Immature natural killer cell (primary cell): ENCODE measurements around the gene SPP1. TPM values are rescaled to one million over a fixed set of nuclear protein-coding genes. Genes with fewer than 3 reads are reported as not detected.

Experiments
- DNase-seq, 3 donors: peaks; one replicate each; pipeline ENCODE4 v3.0.0; 2022; ENCODE audit warnings: mixed read lengths in 1 of 3
- H3K27ac Mint-ChIP-seq, 6 donors: one replicate each; pipeline ENCODE4 v1.8.0; 2020; ENCODE audit warnings: mixed read lengths in 6 of 6, mild to moderate bottlenecking in 5 of 6, inconsistent platforms in 4 of 6, moderate library complexity in 3 of 6
- H3K27me3 Mint-ChIP-seq, 3 donors: one replicate each; pipeline ENCODE4 v1.8.0; 2020 to 2021; ENCODE audit warnings: low read depth in 3 of 3, mild to moderate bottlenecking in 3 of 3, mixed read lengths in 3 of 3, moderate library complexity in 3 of 3, inconsistent platforms in 1 of 3
- H3K36me3 Mint-ChIP-seq, 3 donors: one replicate each; pipeline ENCODE4 v1.8.0; 2020; ENCODE audit warnings: mixed read lengths in 3 of 3, inconsistent platforms in 2 of 3, mild to moderate bottlenecking in 2 of 3
- H3K4me1 Mint-ChIP-seq, 2 donors: one replicate each; pipeline ENCODE4 v1.8.0; 2020; ENCODE audit warnings: inconsistent platforms in 2 of 2, mild to moderate bottlenecking in 2 of 2, mixed read lengths in 2 of 2, moderate library complexity in 1 of 2
- H3K4me3 Mint-ChIP-seq, 5 donors: one replicate each; pipeline ENCODE4 v1.8.0; 2020; ENCODE audit warnings: mild to moderate bottlenecking in 5 of 5, mixed read lengths in 5 of 5, inconsistent platforms in 3 of 5, moderate library complexity in 3 of 5
- H3K9me3 Mint-ChIP-seq, 6 donors: one replicate each; pipeline ENCODE4 v1.8.0; 2020; ENCODE audit warnings: mild to moderate bottlenecking in 6 of 6, mixed read lengths in 6 of 6, inconsistent platforms in 4 of 6, moderate library complexity in 3 of 6
- polyA plus RNA-seq, 3 donors: library from polyadenylated mRNA; unstranded; fragments of 300-500 nt; fragmentation: Illumina TruSeq; gene quantifications; one replicate each; pipeline ENCODE4 v1.2.3, GENCODE V29; 2021

Gene SPP1
- polyA plus RNA-seq, 3 donors from 2014 or later, result not detected

DNA sequence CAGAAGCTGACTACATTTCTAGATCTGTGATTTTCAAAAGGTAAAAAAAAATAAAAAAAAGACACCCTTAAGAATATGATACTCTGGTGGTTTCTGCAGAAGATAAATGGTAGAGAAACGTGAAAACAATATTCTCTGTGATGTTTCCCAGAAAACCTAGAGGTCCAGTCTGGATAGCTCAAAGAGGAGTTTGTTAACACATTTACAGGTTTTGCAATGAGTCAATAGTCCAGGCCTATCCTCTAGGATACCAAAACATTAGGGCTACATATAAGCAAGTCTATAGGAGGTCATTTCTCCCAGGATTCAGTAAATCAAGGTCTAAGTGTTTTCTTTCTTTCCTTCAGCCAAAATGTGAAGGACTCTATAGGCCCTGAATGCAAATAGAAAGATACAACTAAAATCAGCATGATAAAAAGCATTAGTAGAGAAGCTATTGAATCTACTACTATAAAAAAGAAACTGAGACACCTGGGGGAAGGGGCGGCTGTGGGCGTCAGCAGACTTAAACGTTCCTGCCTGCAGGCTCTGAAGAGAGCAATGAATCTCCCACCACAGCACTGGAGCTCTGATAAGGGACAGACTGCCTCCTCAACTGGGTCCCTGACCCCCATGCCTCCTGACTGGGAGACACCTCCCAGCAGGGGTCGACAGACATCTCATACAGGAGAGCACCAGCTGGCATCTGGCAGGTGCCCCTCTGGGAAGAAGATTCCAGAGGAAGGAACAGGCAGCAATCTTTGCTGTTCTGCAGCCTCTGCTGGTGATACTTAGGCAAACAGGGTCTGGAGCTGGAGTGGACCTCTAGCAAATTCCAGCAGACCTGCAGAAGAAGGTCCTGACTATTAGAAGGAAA, 33.7 kb upstream of the SPP1 start:
- Mint-ChIP-seq H3K27me3 (peaks cover 0 to 7% (median 3%) of the 10 kb centered on the region in 3 donors), H3K27ac (no peak overlapping the region), H3K9me3 (no peaks in the 10 kb centered on the region), H3K4me1 (no peaks in the 10 kb centered on the region), H3K4me3 (no peak overlapping the region), H3K36me3 (no peaks in the 10 kb centered on the region)
- no peak for DNase-seq

DNA sequence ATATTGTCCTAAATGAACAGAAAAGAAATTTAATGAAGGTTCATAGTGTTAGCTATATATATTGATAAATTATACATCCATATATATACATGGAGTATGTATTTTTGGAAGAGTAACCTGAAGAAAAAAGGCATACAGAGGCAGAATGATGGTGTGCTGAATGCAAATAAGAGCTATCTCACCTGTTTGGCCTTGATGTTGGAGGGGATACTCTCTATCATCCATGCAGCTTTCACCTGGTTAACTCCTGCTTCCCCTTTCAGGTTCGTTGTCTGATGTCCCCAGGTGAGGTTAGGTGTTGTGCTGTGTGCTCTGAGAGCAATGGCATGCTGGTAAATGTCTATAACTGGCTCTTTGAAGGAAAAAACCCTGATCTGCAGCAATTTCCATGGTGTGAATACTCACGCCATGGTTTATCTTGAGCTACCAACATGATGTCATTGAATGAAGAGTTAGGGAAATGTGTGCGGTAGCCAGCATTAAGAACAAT, 31.8 kb upstream of the SPP1 start:
- peaks cover 3 to 7% (median 5%) of the 10 kb centered on the region in 3 donors for H3K27me3 Mint-ChIP-seq

DNA sequence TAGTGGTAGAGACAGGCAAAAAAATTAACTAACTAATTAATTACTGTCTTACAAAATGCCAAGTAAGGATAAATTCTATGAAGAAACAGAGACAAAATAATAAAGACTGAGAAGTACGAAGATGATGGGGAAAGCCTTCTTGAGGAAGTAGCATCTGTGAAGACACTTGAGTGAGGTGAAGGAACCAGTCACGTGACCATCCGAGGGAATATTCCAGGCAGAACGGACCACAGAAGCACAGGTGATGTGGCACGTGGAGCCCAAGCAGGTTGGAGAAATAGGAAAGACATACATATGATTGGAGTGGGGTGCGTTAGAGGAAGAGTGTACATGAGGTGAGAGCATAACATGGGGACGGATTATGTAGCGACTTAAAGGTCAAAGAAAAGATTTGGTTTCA, 30.5 kb upstream of the SPP1 start:
- H3K27ac Mint-ChIP-seq, result no peak overlapping the region
- H3K4me1 Mint-ChIP-seq, result no peaks in the 10 kb centered on the region
- H3K9me3 Mint-ChIP-seq, result no peaks in the 10 kb centered on the region
- no peaks in the 10 kb centered on the region for H3K36me3 Mint-ChIP-seq
- H3K27me3 Mint-ChIP-seq, result peaks cover 3 to 5% (median 5%) of the 10 kb centered on the region in 3 donors
- DNase-seq, result no peak
- H3K4me3 Mint-ChIP-seq, result no peak overlapping the region

More for the DNA sequence above, 31.8 kb upstream of the SPP1 start:
- Mint-ChIP-seq H3K9me3 (no peaks in the 10 kb centered on the region), H3K36me3 (no peaks in the 10 kb centered on the region), H3K27ac (no peak overlapping the region), H3K4me3 (no peak overlapping the region), H3K4me1 (no peaks in the 10 kb centered on the region)
- DNase-seq, result no peak

DNA sequence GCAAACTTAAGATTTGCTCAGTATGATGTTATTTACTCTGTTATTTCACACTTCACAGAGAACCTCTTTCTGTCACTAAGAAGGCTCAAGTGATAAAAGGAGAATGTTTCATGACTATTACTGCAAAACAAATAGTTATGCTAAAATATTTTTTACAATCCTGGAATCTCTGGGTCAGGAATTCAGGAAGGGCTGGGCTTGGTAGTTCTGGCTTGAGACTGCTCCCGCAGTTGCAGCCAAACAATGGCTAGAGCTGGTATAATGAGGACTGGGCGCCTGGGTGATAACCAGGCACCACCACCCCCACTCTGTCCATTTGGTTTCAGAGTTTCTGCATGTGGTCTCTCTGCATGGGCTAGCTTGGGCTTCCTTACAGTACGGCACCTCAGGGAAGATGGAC, 28.7 kb upstream of the SPP1 start:
- H3K36me3 Mint-ChIP-seq, result no peaks in the 10 kb centered on the region
- no peak overlapping the region for H3K4me3 Mint-ChIP-seq
- H3K4me1 Mint-ChIP-seq, result no peaks in the 10 kb centered on the region
- H3K27ac Mint-ChIP-seq, result no peak overlapping the region
- peaks cover 3 to 8% (median 6%) of the 10 kb centered on the region in 3 donors for H3K27me3 Mint-ChIP-seq
- no peak for DNase-seq
- no peaks in the 10 kb centered on the region for H3K9me3 Mint-ChIP-seq

DNA sequence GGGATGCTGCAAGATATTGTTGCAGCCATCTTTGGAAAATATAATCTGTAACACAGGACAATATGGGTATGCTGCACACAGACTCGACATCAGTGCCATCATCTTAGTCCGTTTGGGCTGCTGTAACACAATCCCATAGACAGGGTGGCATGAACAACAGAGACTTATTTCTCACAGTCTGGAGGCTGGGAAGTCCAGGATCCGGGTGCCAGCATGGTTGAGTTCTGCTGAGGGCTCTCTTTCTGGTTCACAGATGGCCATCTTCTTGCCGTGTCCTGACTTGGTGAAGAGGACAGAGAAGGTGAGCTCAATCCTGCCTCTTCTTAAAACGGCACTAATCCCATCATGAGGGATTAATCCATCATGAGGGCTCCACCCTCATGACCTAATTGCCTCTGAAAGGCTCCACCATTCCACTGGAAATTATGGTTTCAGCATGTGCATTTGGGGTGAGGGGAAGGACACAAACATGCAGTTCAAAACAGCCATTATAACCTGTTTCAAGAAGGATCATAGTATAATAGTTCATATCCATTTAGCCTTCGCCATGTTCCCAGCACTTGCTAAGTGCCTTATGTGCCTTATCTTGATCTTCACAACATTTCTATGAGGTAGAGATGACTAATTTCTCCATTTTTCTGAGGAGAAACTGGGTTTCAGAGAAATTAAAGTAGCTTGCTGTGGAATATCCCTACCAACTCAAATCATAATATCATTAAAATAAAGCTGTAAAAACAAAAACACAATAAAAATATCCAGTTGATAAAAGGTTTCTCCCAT, 27.9 kb upstream of the SPP1 start:
- H3K4me3 Mint-ChIP-seq, result no peak overlapping the region
- H3K27me3 Mint-ChIP-seq, result peaks cover 3 to 8% (median 6%) of the 10 kb centered on the region in 3 donors
- no peaks in the 10 kb centered on the region for H3K36me3 Mint-ChIP-seq
- no peak overlapping the region for H3K27ac Mint-ChIP-seq
- DNase-seq, result no peak
- no peaks in the 10 kb centered on the region for H3K9me3 Mint-ChIP-seq
- no peaks in the 10 kb centered on the region for H3K4me1 Mint-ChIP-seq

DNA sequence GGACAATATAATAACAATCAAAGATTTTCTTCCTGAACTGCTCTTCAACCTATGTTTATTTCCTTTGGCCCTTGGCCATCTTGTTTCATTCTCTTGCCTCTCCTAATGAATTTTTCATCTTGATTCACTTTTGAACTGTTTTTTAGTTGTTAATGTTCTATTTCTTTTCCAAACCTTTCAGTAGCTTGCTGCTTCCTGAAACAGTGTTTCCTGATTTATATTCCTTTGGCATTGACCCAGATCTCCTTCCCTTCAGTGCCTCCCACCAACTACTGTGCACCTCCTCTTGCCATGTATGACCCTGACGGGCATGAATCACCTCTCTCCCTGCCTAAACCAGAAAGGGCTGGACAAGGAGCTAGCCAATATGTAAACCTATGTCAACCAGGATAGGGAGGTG, 25.6 kb upstream of the SPP1 start:
- no peaks in the 10 kb centered on the region for H3K4me1 Mint-ChIP-seq
- no peak overlapping the region for H3K4me3 Mint-ChIP-seq
- H3K36me3 Mint-ChIP-seq, result no peaks in the 10 kb centered on the region
- no peak overlapping the region for H3K27ac Mint-ChIP-seq
- no peak for DNase-seq
- H3K9me3 Mint-ChIP-seq, result no peaks in the 10 kb centered on the region
- H3K27me3 Mint-ChIP-seq, result peaks cover 3 to 8% (median 5%) of the 10 kb centered on the region in 3 donors

DNA sequence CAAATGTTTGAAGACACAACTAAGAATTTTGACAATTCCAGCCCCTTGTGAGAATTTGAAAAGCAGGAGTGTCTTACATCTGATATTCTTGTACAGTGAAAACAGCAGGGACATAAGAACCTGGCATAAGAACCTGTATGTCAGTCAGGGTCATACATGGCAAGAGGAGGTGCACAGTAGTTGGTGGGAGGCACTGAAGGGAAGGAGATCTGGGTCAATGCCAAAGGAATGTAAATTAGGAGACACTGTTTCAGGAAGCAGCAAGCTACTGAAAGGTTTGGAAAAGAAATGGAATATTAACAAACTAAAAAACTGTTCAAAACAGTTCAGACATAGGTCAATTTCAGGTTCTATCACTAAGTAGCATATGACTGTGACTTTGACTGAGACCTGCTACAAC, 25.0 kb upstream of the SPP1 start:
- Mint-ChIP-seq H3K4me3 (no peak overlapping the region), H3K9me3 (no peaks in the 10 kb centered on the region), H3K27ac (no peak overlapping the region), H3K27me3 (peaks cover 3 to 8% (median 5%) of the 10 kb centered on the region in 3 donors), H3K4me1 (no peaks in the 10 kb centered on the region), H3K36me3 (no peaks in the 10 kb centered on the region)
- DNase-seq, result no peak

DNA sequence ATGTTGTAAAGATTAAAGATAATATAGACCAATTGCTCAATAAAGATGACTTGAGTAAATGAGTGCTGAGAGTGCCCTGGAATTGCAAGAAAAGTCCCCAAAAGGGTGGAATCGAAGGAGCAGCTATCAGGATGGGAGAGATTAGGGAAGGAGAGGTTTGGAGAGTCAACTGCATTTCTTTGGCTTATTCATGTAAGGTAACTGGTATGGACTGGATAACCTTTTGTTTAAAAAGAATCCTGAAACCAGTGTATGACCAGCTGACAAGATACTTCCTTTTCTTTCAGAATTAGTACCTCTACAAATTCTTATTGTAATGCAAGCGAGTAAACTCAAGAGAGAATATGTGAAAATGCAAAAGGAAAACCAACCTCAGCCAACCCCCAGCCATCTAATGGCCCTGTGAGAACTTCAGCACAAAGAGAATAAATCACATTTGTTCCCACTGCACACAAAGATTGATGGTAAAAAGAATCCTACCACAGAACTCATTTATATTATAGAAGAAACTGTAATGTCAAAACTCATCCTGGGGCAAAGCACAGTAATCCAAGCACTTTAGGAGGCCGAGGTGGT, 24.5 kb upstream of the SPP1 start:
- H3K27ac Mint-ChIP-seq, result no peak overlapping the region
- no peaks in the 10 kb centered on the region for H3K9me3 Mint-ChIP-seq
- no peaks in the 10 kb centered on the region for H3K36me3 Mint-ChIP-seq
- H3K4me3 Mint-ChIP-seq, result no peak overlapping the region
- H3K4me1 Mint-ChIP-seq, result no peaks in the 10 kb centered on the region
- H3K27me3 Mint-ChIP-seq, result peaks cover 3 to 8% (median 3%) of the 10 kb centered on the region in 3 donors
- no peak for DNase-seq

DNA sequence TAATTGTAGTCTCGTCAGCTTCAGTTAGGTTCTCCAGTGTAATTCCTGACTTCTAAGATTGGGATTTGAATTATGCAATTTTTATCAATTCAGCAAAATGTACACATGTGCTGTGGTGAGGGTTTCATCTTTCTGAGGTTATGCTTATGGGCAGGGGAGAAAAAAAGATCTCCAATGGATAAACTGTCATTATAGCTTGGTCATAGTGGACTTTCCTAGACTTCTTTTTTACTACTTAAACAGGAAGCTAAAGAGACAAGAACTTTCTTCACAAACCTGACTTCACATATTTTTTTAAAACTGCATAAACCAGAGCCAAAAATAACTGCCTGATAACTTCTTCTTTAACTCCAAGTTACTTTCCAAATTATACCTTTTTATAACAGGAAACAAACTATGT, 21.7 kb upstream of the SPP1 start:
- Mint-ChIP-seq H3K4me1 (no peaks in the 10 kb centered on the region), H3K9me3 (no peaks in the 10 kb centered on the region), H3K27ac (no peak overlapping the region), H3K36me3 (no peaks in the 10 kb centered on the region), H3K27me3 (peaks cover 0 to 5% (median 3%) of the 10 kb centered on the region in 3 donors), H3K4me3 (no peak overlapping the region)
- DNase-seq, result no peak

DNA sequence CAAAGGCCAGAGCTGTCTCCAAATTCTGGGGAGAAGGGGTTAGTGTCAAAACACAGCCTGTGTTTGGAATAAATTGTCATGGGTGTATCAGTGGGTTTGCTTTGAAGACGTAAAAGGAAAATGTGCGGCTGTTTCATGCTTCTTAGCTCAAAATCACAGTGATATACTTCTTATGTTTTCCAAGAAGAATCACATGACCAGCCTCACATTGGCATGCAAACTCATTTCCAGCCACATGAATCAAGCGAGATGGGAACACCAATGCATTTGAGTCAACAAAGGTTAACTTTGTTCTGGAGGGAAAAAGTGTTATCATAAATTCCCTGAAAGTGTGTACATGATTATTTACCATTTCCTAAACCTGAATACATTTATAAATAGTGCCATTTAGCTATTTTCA, 19.0 kb upstream of the SPP1 start:
- H3K9me3 Mint-ChIP-seq, result no peaks in the 10 kb centered on the region
- H3K27ac Mint-ChIP-seq, result no peak overlapping the region
- H3K36me3 Mint-ChIP-seq, result no peaks in the 10 kb centered on the region
- no peaks in the 10 kb centered on the region for H3K4me1 Mint-ChIP-seq
- H3K27me3 Mint-ChIP-seq, result no peaks in the 10 kb centered on the region
- DNase-seq, result no peak
- no peak overlapping the region for H3K4me3 Mint-ChIP-seq

DNA sequence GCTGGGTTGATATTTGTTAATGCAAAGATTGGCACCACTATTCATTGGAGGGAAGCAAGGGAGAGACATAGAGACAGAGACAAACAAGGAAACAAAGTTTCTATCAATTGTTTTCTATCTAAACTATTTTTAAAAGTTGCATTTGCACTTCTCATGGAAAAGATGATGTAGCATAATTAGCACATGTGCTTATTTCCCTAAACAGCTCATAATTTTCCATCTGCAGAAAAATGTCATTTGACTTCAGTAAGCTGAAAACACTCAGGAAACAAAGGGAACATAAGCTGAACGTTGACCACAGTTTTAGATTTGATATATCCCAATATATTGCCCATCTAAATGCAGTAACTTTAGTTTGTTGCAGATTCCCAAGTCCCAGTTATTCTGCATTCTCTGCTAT, 18.5 kb upstream of the SPP1 start:
- H3K4me1 Mint-ChIP-seq, result no peaks in the 10 kb centered on the region
- peaks cover 0 to 2% (median 0%) of the 10 kb centered on the region in 3 donors for H3K27me3 Mint-ChIP-seq
- no peak for DNase-seq
- no peaks in the 10 kb centered on the region for H3K9me3 Mint-ChIP-seq
- no peak overlapping the region for H3K4me3 Mint-ChIP-seq
- no peaks in the 10 kb centered on the region for H3K36me3 Mint-ChIP-seq
- H3K27ac Mint-ChIP-seq, result no peak overlapping the region

DNA sequence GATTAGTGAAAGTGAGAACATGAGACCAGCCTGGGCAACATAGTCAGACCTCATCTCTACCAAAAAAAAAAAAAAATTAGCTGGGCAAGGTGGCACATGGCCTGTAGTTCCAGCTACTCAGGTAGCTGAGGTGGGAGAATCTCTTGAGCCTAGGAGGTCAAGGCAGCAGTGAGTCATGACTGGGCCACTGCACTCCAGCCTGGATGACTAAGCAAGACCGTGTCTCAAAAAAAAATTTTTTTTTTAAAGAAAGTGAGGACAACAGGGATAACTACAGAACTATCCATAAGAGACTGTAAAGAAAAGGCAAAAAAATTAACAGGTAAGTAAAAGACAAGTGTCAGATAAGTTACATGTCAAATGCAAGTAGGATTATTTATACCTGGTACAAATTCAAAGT, 13.5 kb upstream of the SPP1 start:
- Mint-ChIP-seq H3K27me3 (peaks cover 0 to 5% (median 2%) of the 10 kb centered on the region in 3 donors), H3K4me3 (no peak overlapping the region), H3K27ac (no peak overlapping the region), H3K36me3 (no peaks in the 10 kb centered on the region), H3K9me3 (no peaks in the 10 kb centered on the region), H3K4me1 (no peaks in the 10 kb centered on the region)
- DNase-seq, result no peak

DNA sequence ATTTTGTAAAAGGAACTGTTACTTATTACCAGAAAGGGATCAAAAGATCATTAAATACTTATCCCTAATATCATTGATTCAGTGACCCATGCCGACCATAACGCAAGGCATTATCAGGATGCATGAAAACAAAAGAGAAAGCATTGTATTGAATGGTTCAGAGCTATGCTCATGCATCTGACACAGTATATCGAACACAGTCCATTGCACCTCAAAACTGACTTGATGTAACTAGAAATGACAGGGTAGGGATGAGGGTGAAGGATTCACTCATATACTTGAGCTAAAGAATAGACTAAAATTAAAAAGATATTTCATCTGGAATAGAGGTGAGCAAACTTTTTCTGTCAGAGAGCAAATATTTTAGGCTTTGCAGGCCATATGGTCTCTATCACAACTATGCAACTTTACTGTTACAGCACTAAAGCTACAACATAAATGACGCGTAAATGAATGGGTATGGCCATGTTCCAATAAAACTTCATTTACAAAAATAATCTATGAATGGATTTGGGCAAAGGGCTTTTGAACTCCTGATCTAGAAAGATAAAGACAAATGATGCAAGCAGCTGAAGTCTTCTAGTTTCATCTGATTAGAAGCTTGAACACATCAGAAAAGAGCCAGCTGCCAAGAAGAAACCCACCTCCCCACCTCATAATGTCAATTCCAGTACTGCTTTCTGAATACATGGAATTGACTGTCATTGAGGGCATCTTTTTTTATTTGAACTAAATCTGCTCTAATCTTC, 12.9 kb upstream of the SPP1 start:
- H3K4me3 Mint-ChIP-seq, result no peak overlapping the region

More for the DNA sequence above, 12.9 kb upstream of the SPP1 start:
- H3K36me3 Mint-ChIP-seq, result no peaks in the 10 kb centered on the region
- H3K27me3 Mint-ChIP-seq, result peaks cover 1 to 5% (median 2%) of the 10 kb centered on the region in 3 donors
- DNase-seq, result no peak
- no peaks in the 10 kb centered on the region for H3K9me3 Mint-ChIP-seq
- no peaks in the 10 kb centered on the region for H3K4me1 Mint-ChIP-seq
- peak overlapping the region in 1 of 6 donors; percentile 36 for H3K27ac Mint-ChIP-seq
